AG04450 (cell line): ENCODE measurements around the gene ITSN1. TPM values are rescaled to one million over a fixed set of nuclear protein-coding genes. Genes with fewer than 3 reads are reported as not detected.

ENCODE experiments used
- CTCF ChIA-PET: fragments of 300-600, 350-600 bp; formaldehyde crosslinking; extraction: SDS; loops from one replicate; lab custom pipeline; 2022; ENCODE audit warnings: antibody characterized with exemption, inconsistent platforms; lab: Charles Lee
- POLR2A ChIA-PET: fragments of 350-600 bp; formaldehyde crosslinking; extraction: SDS; loops from one replicate; lab custom pipeline; 2021; ENCODE audit warnings: antibody characterized with exemption, inconsistent platforms; lab: Yijun Ruan, JAX
- DNase-seq: peaks from one replicate; pipeline ENCODE4 v3.0.0-alpha.2; 2011; ENCODE audit warnings: low read depth, low spot score
- H3K27ac ChIP-seq: one replicate; pipeline ENCODE4 v1.5.1; 2012; ENCODE audit warnings: low read depth, low read length, control low read depth
- H3K27me3 ChIP-seq: one replicate; pipeline ENCODE4 v1.6.0; 2012; ENCODE audit warnings: low read length; ENCODE audit not compliant: control insufficient read depth, insufficient read depth
- H3K4me3 ChIP-seq: 2 replicates; pipeline ENCODE4 v1.5.1; 2011; ENCODE audit warnings: mild to moderate bottlenecking, low read depth, low read length, control low read depth
- H3K9me3 ChIP-seq: 2 replicates; pipeline ENCODE4 v1.5.1; 2012; ENCODE audit warnings: low read length; ENCODE audit not compliant: control insufficient read depth, insufficient read depth
- CTCF ChIP-seq: IDR thresholded peaks from 2 replicates; pipeline ENCODE4 v1.5.1; 2011; ENCODE audit warnings: low read depth, low read length, control low read depth, inconsistent platforms
- polyA plus RNA-seq: library from polyadenylated mRNA; depleted of rRNA; stranded (reverse); fragments of >200 nt; gene quantifications from 2 replicates; pipeline ENCODE4 v1.2.3, GENCODE V29; 2011

The ITSN1 gene
- polyA plus RNA-seq, 1 experiment, result 51.5 TPM

GRCh38 chr21:33849834-33850233, 207.5 kb downstream of the ITSN1 start:
- ChIA-PET POLR2A (no interaction called here), CTCF (interaction anchor here (0.5 to 0.9 kb wide), 3 partner anchors 205 to 352 kb away, joined by 3 to 5 read pairs (median 3); no protein-coding TSS in a partner anchor)

GRCh38 chr21:33850401-33850800, 208.1 kb downstream of the ITSN1 start:
- POLR2A ChIA-PET, result no interaction called here
- no peak for DNase-seq
- no peak overlapping the region for H3K4me3 ChIP-seq
- CTCF ChIA-PET, result interaction anchor here (0.5 to 0.9 kb wide), 3 partner anchors 206 to 352 kb away, joined by 3 to 5 read pairs (median 3); no protein-coding TSS in a partner anchor
- no peak overlapping the region for H3K27ac ChIP-seq
- TF ChIP-seq CTCF, result no peak
- H3K9me3 ChIP-seq, result peaks cover 8% of the 10 kb centered on the region
- H3K27me3 ChIP-seq, result no peaks in the 10 kb centered on the region

More at GRCh38 chr21:33849834-33850233, 207.5 kb downstream of the ITSN1 start:
- TF ChIP-seq CTCF, result no peak
- no peak overlapping the region for H3K27ac ChIP-seq
- DNase-seq, result no peak
- no peaks in the 10 kb centered on the region for H3K27me3 ChIP-seq
- peaks cover 8% of the 10 kb centered on the region for H3K9me3 ChIP-seq
- H3K4me3 ChIP-seq, result no peak overlapping the region

- no peak for TF ChIP-seq CTCF
- no peak for DNase-seq
- no peak overlapping the region for H3K4me3 ChIP-seq
- H3K9me3 ChIP-seq, result peaks cover 2% of the 10 kb centered on the region
- H3K27ac ChIP-seq, result no peak overlapping the region
- ChIA-PET CTCF (no interaction called here), POLR2A (no interaction called here)
- H3K27me3 ChIP-seq, result no peaks in the 10 kb centered on the region
Measured at GRCh38 chr21:33850985-33851384, 208.7 kb downstream of the ITSN1 start.

GRCh38 chr21:33852485-33852884, 210.2 kb downstream of the ITSN1 start:
- TF ChIP-seq CTCF, result no peak
- H3K4me3 ChIP-seq, result no peak overlapping the region
- DNase-seq, result no peak
- H3K27me3 ChIP-seq, result no peaks in the 10 kb centered on the region
- ChIA-PET POLR2A (interaction anchor here (0.8 kb wide), 1 partner anchor 56 kb away, joined by 3 read pairs; no protein-coding TSS in a partner anchor), CTCF (no interaction called here)
- no peak overlapping the region for H3K27ac ChIP-seq
- peaks cover 3% of the 10 kb centered on the region; the same call in 1 of the 2 replicates for H3K9me3 ChIP-seq

- no peak for DNase-seq
- TF ChIP-seq CTCF, result no peak
- H3K4me3 ChIP-seq, result no peak overlapping the region
- H3K27me3 ChIP-seq, result no peaks in the 10 kb centered on the region
- no peak overlapping the region for H3K27ac ChIP-seq
- POLR2A ChIA-PET, result interaction anchor here (0.7 kb wide), 1 partner anchor 13 kb away, joined by 3 read pairs; no protein-coding TSS in a partner anchor
- CTCF ChIA-PET, result interaction anchor here (1.1 to 1.6 kb wide), 2 partner anchors 8 to 249 kb away, joined by 3 to 5 read pairs; no protein-coding TSS in a partner anchor
- peaks cover 3% of the 10 kb centered on the region; the same call in 1 of the 2 replicates for H3K9me3 ChIP-seq
Measured at GRCh38 chr21:33854604-33855003, 212.3 kb downstream of the ITSN1 start.
